Measurements from ENCODE around the gene CUL7. TPM values are rescaled to one million over a fixed set of nuclear protein-coding genes. Genes with fewer than 3 reads are reported as not detected.

CUL7 gene
- total RNA-seq, 1 experiment from 2014 or later, result 23.5 TPM

GRCh38 chr6:43037197-43037596, 16.5 kb downstream of the CUL7 start:
- Histone ChIP-seq H3K27ac (ENCODE audit: insufficient read length, low read depth, low read length) (no peak overlapping the region), H3K18ac (ENCODE audit: insufficient read length, low read depth, low read length) (no peak overlapping the region), H2AFZ (ENCODE audit: low read length) (no peak overlapping the region), H3K9me3 (ENCODE audit: control insufficient read depth, low read depth, low read length) (no peaks in the 10 kb centered on the region), H3K4ac (ENCODE audit: low read depth, low read length) (no peak overlapping the region), H3K23me2 (ENCODE audit: insufficient read length, low read depth, low read length, poor library complexity, severe bottlenecking) (no peaks in the 10 kb centered on the region), H3K56ac (ENCODE audit: insufficient read length, low read depth, low read length) (no peak overlapping the region), H2BK5ac (ENCODE audit: insufficient read length, low read length) (no peak overlapping the region), H3K79me1 (ENCODE audit: insufficient read depth, low read depth, low read length, poor library complexity, severe bottlenecking) (no peaks in the 10 kb centered on the region), H2BK120ac (ENCODE audit: low read depth, low read length, poor library complexity, severe bottlenecking) (no peak overlapping the region), H3T11ph (ENCODE audit: low read length) (no peak overlapping the region), H4K91ac (ENCODE audit: insufficient read length, low read depth, low read length) (no peak overlapping the region), H4K20me1 (ENCODE audit: control insufficient read depth, insufficient read depth, insufficient read length) (no peaks in the 10 kb centered on the region), H3K79me2 (ENCODE audit: insufficient read depth, low read length) (no peaks in the 10 kb centered on the region), H3K9ac (ENCODE audit: extremely low read depth, insufficient read length, low read length) (no peak overlapping the region), H2BK20ac (ENCODE audit: low read depth, low read length, poor library complexity, severe bottlenecking) (no peak overlapping the region), H3K4me1 (ENCODE audit: insufficient read depth, low read length) (no peaks in the 10 kb centered on the region), H2AK5ac (ENCODE audit: insufficient read length, low read length) (no peak overlapping the region), H2BK15ac (ENCODE audit: low read depth, low read length) (no peak overlapping the region), H3K4me2 (ENCODE audit: insufficient read depth, insufficient read length, low read length) (no peak overlapping the region), H3K14ac (ENCODE audit: insufficient read depth, low read length) (no peak overlapping the region), H4K8ac (replicated peaks; ENCODE audit: insufficient read length, low read depth, low read length) (no peak overlapping the region), H2BK12ac (ENCODE audit: insufficient read length, low read depth, low read length) (no peak overlapping the region), H3K23ac (ENCODE audit: insufficient read length, low read depth, low read length) (no peak overlapping the region), H4K5ac (ENCODE audit: insufficient read length, low read depth, low read length) (no peak overlapping the region), H3K27me3 (ENCODE audit: insufficient read depth, low read length) (no peaks in the 10 kb centered on the region)
- TF ChIP-seq CTCF (conservative IDR thresholded peaks at IDR 0.05), result no peak; the same call in 2 of the 3 replicates
- Mint-ChIP-seq H3K27ac (peak overlapping the region in 1 of 3 experiments; percentile 37; a peak in 2 of 7 replicates), H3K4me3 (no peak overlapping the region), H3K27me3 (ENCODE audit: low read depth) (no peaks in the 10 kb centered on the region; the same call in none of the 2 replicates), H3K9me3 (no peaks in the 10 kb centered on the region; a peak in 1 of 5 replicates), H3K4me1 (no peaks in the 10 kb centered on the region), H3K36me3 (ENCODE audit: insufficient read depth in 1 of 3, low read depth in 3 of 3) (peaks cover 29 to 84% (median 66%) of the 10 kb centered on the region in 3 experiments; a peak in 6 of 7 replicates)
- peak; percentile 22 for DNase-seq
- no CpG with 5 or more reads among the region's 5 CpGs for WGBS (ENCODE audit: extremely low coverage, insufficient read length, low lambda C conversion rate)

Measured in H9 (cell line).